Measurements from ENCODE around the gene PPP5C. TPM values are rescaled to one million over a fixed set of nuclear protein-coding genes. Genes with fewer than 3 reads are reported as not detected.
"Not testable (repeated sequence)": the region's sequence is repeated elsewhere in the genome, so short reads cannot be mapped to it uniquely, and the experiment has no call there.

Gene PPP5C
- total RNA-seq, 1 donor from 2014 or later, result 70.9 TPM

- no peaks in the 10 kb centered on the region for H3K9me3 Mint-ChIP-seq (ENCODE audit: unreplicated experiment)
- Histone ChIP-seq H3K4me1 (ENCODE audit: insufficient read depth, low read length) (no peaks in the 10 kb centered on the region), H3K27me3 (ENCODE audit: insufficient read depth, low read length) (no peaks in the 10 kb centered on the region), H2AFZ (ENCODE audit: low read depth, low read length) (no peak overlapping the region), H3K79me2 (ENCODE audit: insufficient read depth, low read length) (no peaks in the 10 kb centered on the region), H3K9ac (ENCODE audit: low read length) (no peak overlapping the region), H3K4me2 (ENCODE audit: low read length) (no peak overlapping the region), H3K9me3 (ENCODE audit: insufficient read depth, low read depth, low read length) (no peaks in the 10 kb centered on the region), H4K20me1 (ENCODE audit: insufficient read depth, low read length) (no peaks in the 10 kb centered on the region), H3K4me3 (ENCODE audit: insufficient read depth, low read depth, low read length) (no peak overlapping the region), H3K36me3 (ENCODE audit: insufficient read depth, low read length) (no peaks in the 10 kb centered on the region), H3K27ac (ENCODE audit: low read depth, low read length) (no peak overlapping the region)
- H3K27ac Mint-ChIP-seq (ENCODE audit: unreplicated experiment), result no peak overlapping the region
- no peak for TF ChIP-seq CTCF (IDR thresholded peaks at IDR 0.05; ENCODE audit: insufficient read depth, low read depth, low read length)
- TF ChIP-seq EZH2 (IDR thresholded peaks at IDR 0.05; ENCODE audit: insufficient read depth, low read length), result no peak
- DNase-seq (ENCODE audit: low read depth), result no peak
- no peak for FAIRE-seq
- peaks cover 6% of the 10 kb centered on the region for H3K27me3 Mint-ChIP-seq (ENCODE audit: low read depth, unreplicated experiment)
- no peaks in the 10 kb centered on the region for H3K36me3 Mint-ChIP-seq (ENCODE audit: low read depth, unreplicated experiment)
- no peak overlapping the region for H3K4me3 Mint-ChIP-seq (ENCODE audit: unreplicated experiment)
- H3K4me1 Mint-ChIP-seq (ENCODE audit: low read depth, unreplicated experiment), result no peaks in the 10 kb centered on the region
Measured at GRCh38 chr19:46435009-46435408, 88.1 kb downstream of the PPP5C start.

GRCh38 chr19:46435689-46436088 lies 88.8 kb downstream of the PPP5C start:
- not testable (repeated sequence) for H3K79me2 ChIP-seq (ENCODE audit: insufficient read depth, low read length); H3K27ac ChIP-seq (ENCODE audit: low read depth, low read length); H4K20me1 ChIP-seq (ENCODE audit: insufficient read depth, low read length); H3K27ac Mint-ChIP-seq (ENCODE audit: unreplicated experiment); H3K4me3 ChIP-seq (ENCODE audit: insufficient read depth, low read depth, low read length); H3K4me1 ChIP-seq (ENCODE audit: insufficient read depth, low read length); H2AFZ ChIP-seq (ENCODE audit: low read depth, low read length); H3K36me3 Mint-ChIP-seq (ENCODE audit: low read depth, unreplicated experiment); DNase-seq (ENCODE audit: low read depth); FAIRE-seq; H3K4me2 ChIP-seq (ENCODE audit: low read length); H3K9ac ChIP-seq (ENCODE audit: low read length); H3K4me3 Mint-ChIP-seq (ENCODE audit: unreplicated experiment); H3K9me3 ChIP-seq (ENCODE audit: insufficient read depth, low read depth, low read length); H3K4me1 Mint-ChIP-seq (ENCODE audit: low read depth, unreplicated experiment); H3K27me3 Mint-ChIP-seq (ENCODE audit: low read depth, unreplicated experiment); H3K36me3 ChIP-seq (ENCODE audit: insufficient read depth, low read length); H3K27me3 ChIP-seq (ENCODE audit: insufficient read depth, low read length); H3K9me3 Mint-ChIP-seq (ENCODE audit: unreplicated experiment)

Other genes starting within 250 kb of the PPP5C start
- 93.5 and 127 TPM in 2 replicates for gene IGFL3, start 222.4 kb upstream of the PPP5C start, total RNA-seq
- gene IGFL2, start 198.8 kb upstream of the PPP5C start, total RNA-seq, result 9.8 and 11.3 TPM in 2 replicates
- gene IGFL1, start 117.3 kb upstream of the PPP5C start, total RNA-seq, result not detected in 2 replicates
- gene HIF3A, start 50.0 kb upstream of the PPP5C start, total RNA-seq, result 12.6 and 15.6 TPM in 2 replicates
- 35.5 and 45.5 TPM in 2 replicates for gene CCDC8, start 66.5 kb downstream of the PPP5C start, total RNA-seq
- 0.55 and 0.98 TPM in 2 replicates for gene PNMA8C, start 81.8 kb downstream of the PPP5C start, total RNA-seq
- gene PNMA8A, start 124.5 kb downstream of the PPP5C start, total RNA-seq, result 12.1 and 12.7 TPM in 2 replicates
- gene PNMA8B, start 148.8 kb downstream of the PPP5C start, total RNA-seq, result 1.7 and 1.9 TPM in 2 replicates